ENCODE results near the gene DHX34.
"Not testable (repeated sequence)": the region's sequence is repeated elsewhere in the genome, so short reads cannot be mapped to it uniquely, and the experiment has no call there.

GRCh38 chr19:47383890-47384289, 34.8 kb downstream of the DHX34 start:
- not testable (repeated sequence) for TF ChIP-seq POLR2A, CTCF (IDR thresholded peaks at IDR 0.05)

Data from heart left ventricle (tissue), 13 donors.